Small intestine (tissue), 7 donors: ENCODE data around the gene SUN5. TPM values are rescaled to one million over a fixed set of nuclear protein-coding genes. Genes with fewer than 3 reads are reported as not detected.

Experiments used
- DNase-seq, 2 donors: peaks; one replicate each; pipeline versions ENCODE4 v3.0.0 to v3.0.0-alpha.2; 2013
- FAIRE-seq: peaks from 2 replicates; lab custom pipeline; 2012; peaks lifted over from hg19 to GRCh38; lab: Jason Lieb, UNC
- H3K27ac ChIP-seq, 3 donors: one replicate each; pipeline ENCODE4 v1.5.1; 2013; ENCODE audit warnings: low read length in 2 of 3, mild to moderate bottlenecking in 2 of 3, control low read depth in 1 of 3, inconsistent platforms in 1 of 3, low read depth in 1 of 3, moderate library complexity in 1 of 3
- H3K27me3 ChIP-seq, 3 donors: one replicate each; pipeline ENCODE4 v1.6.1; 2013; ENCODE audit warnings: low read length in 3 of 3, inconsistent platforms in 1 of 3; ENCODE audit not compliant: control insufficient read depth in 3 of 3, insufficient read depth in 3 of 3
- H3K36me3 ChIP-seq, 3 donors: one replicate each; pipeline ENCODE4 v1.6.1; 2013; ENCODE audit warnings: low read length in 3 of 3, inconsistent platforms in 1 of 3, low read depth in 1 of 3, mild to moderate bottlenecking in 1 of 3, moderate library complexity in 1 of 3; ENCODE audit not compliant: control insufficient read depth in 3 of 3, insufficient read depth in 2 of 3
- H3K4me1 ChIP-seq, 3 donors: one replicate each; pipeline ENCODE4 v1.6.1; 2013; ENCODE audit warnings: low read length in 2 of 3, inconsistent platforms in 1 of 3, low read depth in 1 of 3, mild to moderate bottlenecking in 1 of 3, moderate library complexity in 1 of 3; ENCODE audit not compliant: control insufficient read depth in 3 of 3, insufficient read depth in 2 of 3
- H3K4me3 ChIP-seq, 3 donors: one replicate each; pipeline ENCODE4 v1.5.1; 2013; ENCODE audit warnings: low read length in 3 of 3, control low read depth in 1 of 3, inconsistent platforms in 1 of 3, low read depth in 1 of 3, mild to moderate bottlenecking in 1 of 3, moderate library complexity in 1 of 3
- H3K9me3 ChIP-seq, 2 donors: one replicate each; pipeline ENCODE4 v1.6.1; 2013; ENCODE audit warnings: low read depth in 1 of 2, low read length in 1 of 2; ENCODE audit not compliant: control insufficient read depth in 2 of 2, insufficient read depth in 1 of 2
- WGBS, 3 donors: extraction: QIAGEN DNeasy Blood & Tissue Kit; methylation state at CpG; one replicate each; pipeline ENCODE4 v1.1.7; 2013; 5-methylcytosine and 5-hydroxymethylcytosine counted together
- polyA plus RNA-seq, 4 donors: library from polyadenylated mRNA; stranded (reverse) in 3 of 4; unstranded in 1 of 4; fragments of 200-250 nt in 3 of 4; fragments of 120-200 nt in 1 of 4; gene quantifications; one replicate each; pipeline versions ENCODE4 v1.2.1 to v1.2.3, GENCODE V29; 2013
- donor health status: healthy with polysubstance abuse.
- donor health status: control.
- donor health status: control.
- donor health status: Bipolar disorder and iron deficiency.
- donor health status: healthy.

Gene SUN5
- polyA plus RNA-seq, 4 donors: not detected

GRCh38 chr20:33012327-33013189 lies 8.3 kb upstream of the SUN5 start:
- H3K27ac ChIP-seq: no peak overlapping the region
- no peak overlapping the region for H3K4me3 ChIP-seq
- no peak for FAIRE-seq
- no peaks in the 10 kb centered on the region for H3K4me1 ChIP-seq
- H3K9me3 ChIP-seq: no peaks in the 10 kb centered on the region
- DNase-seq: no peak
- WGBS, 3 donors: 76 to 80% (median 80%) methylated on average over 15 of the region's 15 CpGs
- no peaks in the 10 kb centered on the region for H3K36me3 ChIP-seq
- peaks cover 0 to 3% (median 0%) of the 10 kb centered on the region in 3 donors for H3K27me3 ChIP-seq

GRCh38 chr20:33010674-33011449 lies 6.6 kb upstream of the SUN5 start:
- Histone ChIP-seq H3K36me3 (no peaks in the 10 kb centered on the region), H3K27me3 (peaks cover 0 to 3% (median 0%) of the 10 kb centered on the region in 3 donors), H3K4me1 (no peaks in the 10 kb centered on the region), H3K4me3 (no peak overlapping the region), H3K9me3 (no peaks in the 10 kb centered on the region), H3K27ac (no peak overlapping the region)
- DNase-seq: no peak
- FAIRE-seq: no peak
- 57 to 80% (median 68%) methylated on average over 8 of the region's 8 CpGs for WGBS, 3 donors

DNA sequence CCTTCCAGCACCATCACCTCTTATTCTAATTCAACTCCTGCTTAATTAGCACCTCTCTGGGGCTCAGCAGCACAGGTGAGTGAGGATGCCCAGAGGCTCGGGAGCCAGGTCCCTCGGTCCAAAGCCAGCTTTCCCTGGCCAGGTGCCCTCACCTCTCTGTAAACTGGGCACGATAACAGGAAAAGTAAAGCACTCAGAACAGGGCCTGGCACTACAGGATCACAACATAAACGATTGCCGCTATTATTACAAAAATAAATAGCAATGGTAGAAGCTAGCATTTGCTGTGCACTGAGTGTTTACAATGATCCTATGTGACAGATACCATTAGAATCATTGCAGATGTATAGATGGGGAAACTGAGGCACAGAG lies 5.9 kb upstream of the SUN5 start:
- Histone ChIP-seq H3K4me3 (no peak overlapping the region), H3K27ac (no peak overlapping the region), H3K27me3 (peaks cover 0 to 3% (median 0%) of the 10 kb centered on the region in 3 donors), H3K4me1 (no peaks in the 10 kb centered on the region), H3K36me3 (no peaks in the 10 kb centered on the region), H3K9me3 (peaks cover 0 to under 1% of the 10 kb centered on the region in 2 donors)
- 65 to 74% (median 70%) methylated on average over 5 of the region's 5 CpGs for WGBS, 3 donors
- FAIRE-seq: no peak
- no peak for DNase-seq

GRCh38 chr20:33009214-33010132 lies 5.2 kb upstream of the SUN5 start:
- Histone ChIP-seq H3K27me3 (peaks cover 0 to 3% (median 0%) of the 10 kb centered on the region in 3 donors), H3K36me3 (no peaks in the 10 kb centered on the region), H3K27ac (no peak overlapping the region), H3K9me3 (peaks cover 0 to 4% of the 10 kb centered on the region in 2 donors), H3K4me1 (no peaks in the 10 kb centered on the region), H3K4me3 (no peak overlapping the region)
- DNase-seq (no peak), FAIRE-seq (no peak)
- 54 to 61% (median 60%) methylated on average over 19 of the region's 19 CpGs for WGBS, 3 donors

GRCh38 chr20:33008336-33009213 lies 4.3 kb upstream of the SUN5 start:
- no peak for FAIRE-seq
- no peak for DNase-seq
- 80 to 85% (median 82%) methylated on average over 23 of the region's 23 CpGs for WGBS, 3 donors
- peaks cover 0 to 3% (median 0%) of the 10 kb centered on the region in 3 donors for H3K27me3 ChIP-seq
- no peak overlapping the region for H3K4me3 ChIP-seq
- H3K36me3 ChIP-seq: no peaks in the 10 kb centered on the region
- H3K4me1 ChIP-seq: no peaks in the 10 kb centered on the region
- no peak overlapping the region for H3K27ac ChIP-seq
- H3K9me3 ChIP-seq: peaks cover 0 to 4% of the 10 kb centered on the region in 2 donors

DNA sequence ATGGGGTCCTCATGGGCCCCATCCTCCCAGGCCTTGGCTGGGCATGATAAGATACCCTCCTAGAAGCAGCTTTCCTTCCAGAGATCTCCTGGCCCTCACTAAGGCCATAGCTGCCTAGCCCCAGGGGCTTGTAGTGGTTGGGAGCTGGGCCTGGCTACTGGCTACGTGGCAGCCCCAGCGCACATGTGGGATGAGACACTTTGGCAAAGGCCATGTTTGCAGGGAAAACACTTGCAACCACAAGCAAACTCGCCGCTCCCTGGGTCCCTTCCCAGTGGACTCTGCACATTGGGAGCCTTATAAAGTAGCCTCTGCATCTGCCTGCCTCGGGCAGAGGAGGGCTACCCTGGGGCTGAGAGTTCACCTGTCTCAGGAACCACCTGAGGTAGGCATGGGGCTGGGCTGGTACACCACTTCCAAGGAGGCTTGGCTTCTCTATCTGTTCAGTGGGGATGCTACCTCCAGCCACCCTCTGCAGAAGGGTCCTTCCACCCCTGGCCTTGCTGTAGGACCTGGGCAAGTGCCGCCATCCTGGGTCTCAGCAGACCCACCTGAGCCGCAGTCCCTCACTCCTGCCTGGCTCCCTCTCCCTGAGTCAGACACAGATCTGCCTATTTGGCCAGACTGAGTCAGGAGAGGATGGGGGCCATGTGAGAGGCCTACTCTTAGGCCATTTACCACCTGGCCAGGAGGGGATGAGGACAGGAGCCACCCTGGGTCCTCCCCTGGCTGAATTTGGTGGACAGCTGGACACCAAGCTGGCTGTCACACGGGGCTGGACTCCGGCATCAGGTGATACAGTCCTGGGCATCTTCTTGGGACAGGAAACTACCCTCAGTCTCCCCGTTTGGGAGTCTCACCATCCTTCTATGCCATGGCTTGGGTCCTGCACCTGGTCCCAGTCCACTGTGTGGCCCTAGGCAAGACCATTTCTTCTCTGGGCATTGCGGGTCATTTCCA lies 3.4 kb upstream of the SUN5 start, which contains the start of gene BPIFB2:
Gene BPIFB2 (plus strand): TSS at position 329 of the 960 bp plus-strand sequence. CDS start 871 bp downstream, outside the sequence.
- DNase-seq (no peak), FAIRE-seq (no peak)

More for the DNA sequence above, 3.4 kb upstream of the SUN5 start, which contains the start of gene BPIFB2:
- Histone ChIP-seq H3K27me3 (peaks cover 0 to 3% (median 0%) of the 10 kb centered on the region in 3 donors), H3K4me3 (no peak within 1 kb of the TSS), H3K9me3 (peaks cover 0 to 4% of the 10 kb centered on the region in 2 donors), H3K36me3 (no peaks in the 10 kb centered on the region), H3K27ac (no peak within 1 kb of the TSS), H3K4me1 (no peaks in the 10 kb centered on the region)
- WGBS, 3 donors: 76 to 84% (median 79%) methylated on average over 11 of the region's 11 CpGs
